Liver (tissue), 3 donors: ENCODE measurements around the gene TACR3.

Source experiments
- CTCF ChIP-seq: fragments of 150-350 bp; IDR thresholded peaks from 2 replicates; pipeline ENCODE4 v1.5.1; 2017; ENCODE audit warnings: improper control_type of control experiment, low read depth, low read length; ENCODE audit not compliant: missing input control
- EGR1 ChIP-seq, 2 donors: IDR thresholded peaks; 2 replicates each; pipeline ENCODE4 v1.6.1; 2016 to 2018; ENCODE audit warnings: antibody characterized with exemption in 2 of 2, low read depth in 2 of 2
- FOXA1 ChIP-seq: IDR thresholded peaks from 2 replicates; pipeline ENCODE4 v1.6.1; 2016; ENCODE audit warnings: antibody characterized with exemption
- GABPA ChIP-seq, 2 donors: IDR thresholded peaks in 1 of 2; conservative IDR thresholded peaks in 1 of 2; 2 replicates each; pipeline ENCODE4 v1.6.1; 2016; ENCODE audit warnings: antibody characterized with exemption in 2 of 2, mild to moderate bottlenecking in 1 of 2, moderate library complexity in 1 of 2
- HNF4G ChIP-seq: IDR thresholded peaks from 2 replicates; pipeline ENCODE4 v1.6.1; 2016; ENCODE audit warnings: antibody characterized with exemption
- JUND ChIP-seq, 2 donors: IDR thresholded peaks; 2 replicates each; pipeline ENCODE4 v1.6.1; 2016; ENCODE audit warnings: antibody characterized with exemption in 2 of 2
- RAD21 ChIP-seq, 2 donors: IDR thresholded peaks; 2 replicates each; pipeline ENCODE4 v1.6.1; 2016; ENCODE audit warnings: antibody characterized with exemption in 2 of 2, mild to moderate bottlenecking in 2 of 2
- REST ChIP-seq: IDR thresholded peaks from 2 replicates; pipeline ENCODE4 v1.6.1; 2016; ENCODE audit warnings: antibody characterized with exemption, mild to moderate bottlenecking
- RXRA ChIP-seq, 2 donors: IDR thresholded peaks; 2 replicates each; pipeline ENCODE4 v1.6.1; 2017 to 2018; ENCODE audit warnings: antibody characterized with exemption in 2 of 2, mild to moderate bottlenecking in 1 of 2
- SP1 ChIP-seq: IDR thresholded peaks from 2 replicates; pipeline ENCODE4 v1.6.1; 2018; ENCODE audit warnings: antibody characterized with exemption, mild to moderate bottlenecking
- TAF1 ChIP-seq: conservative IDR thresholded peaks from 2 replicates; pipeline ENCODE4 v1.6.1; 2016; ENCODE audit warnings: antibody characterized with exemption, mild to moderate bottlenecking
- YY1 ChIP-seq: IDR thresholded peaks from 2 replicates; pipeline ENCODE4 v1.6.1; 2016; ENCODE audit warnings: antibody characterized with exemption, mild to moderate bottlenecking
- donor health status: healthy.
- donor health status: healthy.

- TF ChIP-seq CTCF = no peak
- no peak for TF ChIP-seq FOXA1
- TF ChIP-seq YY1 = no peak
- TF ChIP-seq JUND (IDR thresholded peaks at IDR 0.05) = no peak
- TF ChIP-seq TAF1 = no peak
- TF ChIP-seq RXRA (IDR thresholded peaks at IDR 0.05) = no peak
- TF ChIP-seq SP1 = no peak
- TF ChIP-seq GABPA (IDR thresholded peaks at IDR 0.05 in 1 of 2, conservative IDR thresholded peaks at IDR 0.05 in 1 of 2) = no peak
- TF ChIP-seq EGR1 (IDR thresholded peaks at IDR 0.05; ENCODE audit: low read depth in 2 of 2) = no peak
- TF ChIP-seq HNF4G = no peak
- TF ChIP-seq RAD21 (IDR thresholded peaks at IDR 0.05) = no peak
- TF ChIP-seq REST = no peak
Measured at GRCh38 chr4:103719830-103720207, at the start of gene TACR3.
